Thymus (tissue), 11 donors: Measurements from ENCODE around the gene DIP2C. TPM values are rescaled to one million over a fixed set of nuclear protein-coding genes. Genes with fewer than 3 reads are reported as not detected.

Experiments used
- DNase-seq, 9 donors: peaks; one replicate each; pipeline ENCODE4 v3.0.0-alpha.2; 2013; ENCODE audit warnings: low spot score in 9 of 9, low read depth in 6 of 9, missing footprints in 1 of 9
- H3K27ac ChIP-seq, 2 donors: one replicate each; pipeline ENCODE4 v1.5.1; 2013; ENCODE audit warnings: control low read depth in 1 of 2, low read depth in 1 of 2, low read length in 1 of 2, mild to moderate bottlenecking in 1 of 2, moderate library complexity in 1 of 2
- H3K27me3 ChIP-seq, 2 donors: one replicate each; pipeline ENCODE4 v1.5.1; 2013; ENCODE audit warnings: low read length in 1 of 2; ENCODE audit not compliant: control insufficient read depth in 2 of 2, insufficient read depth in 1 of 2
- H3K36me3 ChIP-seq, 2 donors: one replicate each; pipeline ENCODE4 v1.5.1; 2013; ENCODE audit warnings: low read length in 1 of 2, mild to moderate bottlenecking in 1 of 2, moderate library complexity in 1 of 2; ENCODE audit not compliant: control insufficient read depth in 2 of 2, insufficient read depth in 2 of 2
- H3K4me1 ChIP-seq, 2 donors: one replicate each; pipeline ENCODE4 v1.5.1; 2013; ENCODE audit warnings: low read length in 2 of 2; ENCODE audit not compliant: control insufficient read depth in 2 of 2, insufficient read depth in 2 of 2
- H3K4me3 ChIP-seq, 2 donors: one replicate each; pipeline ENCODE4 v1.5.1; 2013; ENCODE audit warnings: low read length in 2 of 2, control low read depth in 1 of 2, mild to moderate bottlenecking in 1 of 2
- H3K9me3 ChIP-seq, 2 donors: one replicate each; pipeline ENCODE4 v1.5.1; 2013; ENCODE audit warnings: low read length in 1 of 2, mild to moderate bottlenecking in 1 of 2; ENCODE audit not compliant: control insufficient read depth in 2 of 2, insufficient read depth in 1 of 2
- WGBS: extraction: QIAGEN DNeasy Blood & Tissue Kit; methylation state at CpG from one replicate; pipeline ENCODE4 v1.1.7; 2013; 5-methylcytosine and 5-hydroxymethylcytosine counted together
- polyA plus RNA-seq: library from polyadenylated mRNA; stranded (reverse); fragments of 200-250 nt; gene quantifications from one replicate; pipeline ENCODE4 v1.2.3, GENCODE V29; 2013
- total RNA-seq: library from RNA; stranded (reverse); fragments of 120-200 nt; gene quantifications from one replicate; pipeline ENCODE4 v1.2.4, GENCODE V29; 2013
- donor health status: healthy.

The DIP2C gene
- total and polyA plus RNA-seq, 2 donors: 2.2 to 3.4 TPM

GRCh38 chr10:641149-642010 lies 48.1 kb downstream of the DIP2C start:
- no peak overlapping the region for H3K27ac ChIP-seq
- no peaks in the 10 kb centered on the region for H3K36me3 ChIP-seq
- H3K4me1 ChIP-seq: no peaks in the 10 kb centered on the region
- peaks cover 0 to 13% of the 10 kb centered on the region in 2 donors for H3K27me3 ChIP-seq
- no peak overlapping the region for H3K4me3 ChIP-seq
- DNase-seq: no peak
- H3K9me3 ChIP-seq: peaks cover 0 to 5% of the 10 kb centered on the region in 2 donors
- WGBS: 95% methylated on average over 21 of the region's 21 CpGs

DNA sequence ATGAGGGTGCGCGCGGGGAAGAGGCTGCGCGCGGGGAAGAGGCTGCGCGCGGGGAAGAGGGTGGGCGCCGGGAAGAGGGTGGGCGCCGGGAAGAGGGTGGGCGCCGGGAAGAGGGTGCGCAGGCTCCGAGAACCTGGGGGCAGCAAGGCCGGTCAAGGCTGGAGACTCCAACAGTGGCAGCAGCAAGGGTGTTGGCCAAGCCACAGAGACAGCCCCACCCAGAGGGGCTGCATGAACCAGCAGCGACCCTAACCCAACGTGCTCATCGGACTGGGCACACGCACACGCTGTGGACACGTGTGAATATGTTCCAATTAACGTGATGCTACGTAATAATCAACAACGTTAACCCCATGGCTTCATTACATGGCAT lies 48.8 kb downstream of the DIP2C start:
- Histone ChIP-seq H3K4me1 (no peaks in the 10 kb centered on the region), H3K27ac (no peak overlapping the region), H3K4me3 (no peak overlapping the region), H3K27me3 (peaks cover 3 to 19% of the 10 kb centered on the region in 2 donors), H3K36me3 (no peaks in the 10 kb centered on the region), H3K9me3 (peaks cover 0 to 5% of the 10 kb centered on the region in 2 donors)
- DNase-seq: no peak
- WGBS: 91% methylated on average over 27 of the region's 27 CpGs

DNA sequence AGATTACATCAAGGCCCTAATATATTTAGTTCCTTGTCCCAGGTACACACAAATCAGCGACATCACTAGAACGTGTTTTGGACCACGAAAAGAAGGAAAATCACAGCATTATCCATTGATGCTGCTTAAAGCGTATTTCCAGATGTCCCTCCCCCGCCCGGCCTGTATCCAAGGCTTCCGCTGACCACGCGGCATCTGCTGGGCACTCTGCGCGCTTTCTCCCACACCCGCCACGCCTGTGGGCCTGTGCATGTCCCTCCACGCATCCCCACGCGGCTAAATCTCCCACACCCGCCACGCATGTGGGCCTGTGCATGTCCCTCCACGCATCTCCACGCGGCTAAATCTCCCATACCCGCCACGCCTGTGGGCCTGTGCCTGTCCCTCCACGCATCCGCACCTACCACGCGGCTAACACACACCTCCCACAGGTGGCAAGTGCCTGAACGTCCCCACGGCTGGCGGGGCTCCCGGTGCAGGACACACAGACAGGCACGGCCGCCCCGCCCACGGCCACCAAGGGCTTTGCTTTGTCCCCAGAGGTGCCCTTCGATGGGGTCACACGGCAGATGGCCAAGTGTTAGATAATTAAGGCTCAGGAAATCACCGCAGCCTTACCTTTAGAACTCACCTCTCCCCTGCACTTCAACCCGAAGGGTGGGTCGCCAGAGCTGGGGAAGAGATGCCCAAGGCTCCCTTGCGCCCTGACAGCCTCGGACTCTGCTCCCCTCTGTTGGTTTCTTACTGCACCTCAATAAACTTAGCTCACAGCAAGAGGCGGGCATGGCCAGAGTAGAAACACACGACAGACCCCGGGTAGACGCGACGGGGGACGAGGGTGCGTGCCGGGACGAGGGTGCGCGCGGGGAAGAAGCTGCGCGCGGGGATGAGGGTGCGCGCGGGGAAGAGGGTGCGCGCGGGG lies 49.5 kb downstream of the DIP2C start:
- WGBS: 95% methylated on average over 64 of the region's 64 CpGs
- DNase-seq: no peak

GRCh38 chr10:639001-639750 lies 50.3 kb downstream of the DIP2C start:
- Histone ChIP-seq H3K9me3 (no peaks in the 10 kb centered on the region), H3K27ac (no peak overlapping the region), H3K27me3 (peaks cover 3 to 26% of the 10 kb centered on the region in 2 donors), H3K36me3 (no peaks in the 10 kb centered on the region), H3K4me1 (no peaks in the 10 kb centered on the region), H3K4me3 (no peak overlapping the region)
- 93% methylated on average over 42 of the region's 42 CpGs for WGBS
- no peak for DNase-seq

More for the DNA sequence above, 49.5 kb downstream of the DIP2C start:
- H3K4me1 ChIP-seq: no peaks in the 10 kb centered on the region
- peaks cover 3 to 25% of the 10 kb centered on the region in 2 donors for H3K27me3 ChIP-seq
- H3K4me3 ChIP-seq: no peak overlapping the region
- H3K27ac ChIP-seq: no peak overlapping the region
- H3K36me3 ChIP-seq: no peaks in the 10 kb centered on the region
- H3K9me3 ChIP-seq: peaks cover 0 to 5% of the 10 kb centered on the region in 2 donors

DNA sequence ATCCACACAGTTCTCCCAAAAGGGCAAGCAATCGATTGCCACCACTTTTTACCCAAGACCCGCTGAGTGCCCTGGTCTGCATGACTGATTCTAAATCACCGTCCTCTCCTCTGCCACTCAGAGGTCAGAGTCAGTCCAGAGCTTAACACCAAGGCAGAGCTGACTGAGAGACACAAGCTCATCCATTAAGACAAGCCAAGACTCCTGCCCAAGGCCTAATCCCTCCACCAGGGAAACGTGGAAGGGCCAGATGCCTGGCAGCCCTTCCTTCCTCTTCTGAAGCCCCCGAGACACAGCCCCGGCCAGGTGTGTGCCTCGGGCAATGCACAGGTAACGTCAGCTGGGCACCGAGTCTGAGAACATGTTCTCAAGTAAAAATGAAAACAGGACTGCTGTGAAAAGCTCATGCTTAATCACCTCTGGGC lies 51.7 kb downstream of the DIP2C start:
- no peaks in the 10 kb centered on the region for H3K4me1 ChIP-seq
- H3K27me3 ChIP-seq: peaks cover 3 to 26% of the 10 kb centered on the region in 2 donors
- H3K36me3 ChIP-seq: no peaks in the 10 kb centered on the region
- no peak overlapping the region for H3K27ac ChIP-seq
- no peak for DNase-seq
- H3K9me3 ChIP-seq: no peaks in the 10 kb centered on the region
- 62% methylated on average over 9 of the region's 9 CpGs for WGBS
- H3K4me3 ChIP-seq: no peak overlapping the region

- Histone ChIP-seq H3K36me3 (no peaks in the 10 kb centered on the region), H3K27me3 (peaks cover 3 to 26% of the 10 kb centered on the region in 2 donors), H3K9me3 (no peaks in the 10 kb centered on the region), H3K4me1 (no peaks in the 10 kb centered on the region), H3K27ac (no peak overlapping the region), H3K4me3 (no peak overlapping the region)
- DNase-seq: no peak
- 62% methylated on average over 8 of the region's 8 CpGs for WGBS
Observed at GRCh38 chr10:637221-637620, 52.2 kb downstream of the DIP2C start.

DNA sequence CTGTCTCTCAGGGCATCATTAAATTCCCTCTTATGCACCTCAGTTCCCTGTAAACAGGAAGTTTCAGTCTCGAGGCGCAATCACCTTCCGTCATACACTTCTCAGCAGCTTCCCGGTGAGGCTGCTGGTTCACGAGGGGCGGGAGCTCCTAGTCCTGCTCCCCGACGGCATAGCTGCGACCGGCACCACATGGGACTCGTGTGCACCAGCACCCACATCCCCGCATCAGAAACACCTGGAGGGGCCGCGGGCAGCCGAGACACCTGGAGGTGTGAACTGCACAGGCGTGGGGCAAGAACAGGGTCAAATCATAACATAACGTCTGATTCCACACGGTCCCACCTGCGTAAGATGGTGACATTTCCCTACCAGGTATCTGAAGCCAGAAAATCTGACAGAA lies 52.7 kb downstream of the DIP2C start:
- no peak for DNase-seq
- Histone ChIP-seq H3K27ac (no peak overlapping the region), H3K4me3 (no peak overlapping the region), H3K9me3 (no peaks in the 10 kb centered on the region), H3K27me3 (peaks cover 3 to 26% of the 10 kb centered on the region in 2 donors), H3K36me3 (no peaks in the 10 kb centered on the region), H3K4me1 (no peaks in the 10 kb centered on the region)
- WGBS: 60% methylated on average over 19 of the region's 19 CpGs

DNA sequence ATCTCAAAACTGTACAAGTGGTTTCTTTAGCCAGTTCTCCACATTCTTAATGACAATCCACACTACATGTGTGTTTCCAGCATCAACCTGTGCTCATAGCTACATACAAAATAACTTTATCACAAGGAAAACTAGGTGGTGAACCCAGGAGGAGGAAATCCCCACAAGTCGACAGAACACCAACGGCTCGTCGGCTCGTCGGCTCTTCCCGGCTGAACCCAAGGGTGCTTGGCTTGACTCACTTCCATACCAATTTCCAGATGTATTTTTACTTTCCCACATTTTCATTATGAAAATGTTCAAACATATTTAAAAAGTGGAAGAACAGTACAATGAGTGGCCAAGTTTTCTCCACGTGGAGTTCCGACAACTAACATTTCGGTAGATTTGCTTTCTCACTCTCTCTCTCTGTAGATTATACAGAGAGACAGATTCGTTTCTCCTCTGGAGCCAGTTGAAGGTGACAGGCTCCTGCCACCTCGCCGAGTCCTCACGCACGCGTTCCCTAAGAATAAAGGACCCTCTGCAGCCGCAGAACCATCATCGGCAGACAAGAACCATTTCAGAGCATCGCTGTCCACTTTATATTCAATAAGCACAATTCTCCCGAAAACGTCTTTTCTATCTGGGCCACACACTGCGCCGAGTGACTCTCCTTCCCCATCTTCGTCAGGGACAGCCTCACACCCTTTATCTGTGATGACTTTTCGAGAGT lies 53.3 kb downstream of the DIP2C start:
- 95% methylated on average over 25 of the region's 25 CpGs for WGBS
- Histone ChIP-seq H3K36me3 (no peaks in the 10 kb centered on the region), H3K4me3 (no peak overlapping the region), H3K27me3 (peaks cover 3 to 26% of the 10 kb centered on the region in 2 donors), H3K9me3 (no peaks in the 10 kb centered on the region), H3K27ac (no peak overlapping the region), H3K4me1 (no peaks in the 10 kb centered on the region)
- DNase-seq: no peak
